Mucosa of descending colon (tissue), 3 donors: ENCODE data around the gene AKAP1. TPM values are rescaled to one million over a fixed set of nuclear protein-coding genes. Genes with fewer than 3 reads are reported as not detected.

Source experiments
- ATAC-seq: fragments of 200-7000 bp; cut with Tn5 transposase; one replicate; pipeline ENCODE4 v1.9.1; 2020; ENCODE audit warnings: mild to moderate bottlenecking, moderate library complexity
- DNase-seq, 3 donors: peaks; one replicate each; pipeline ENCODE4 v3.0.0-alpha.2; 2020
- H3K36me3 ChIP-seq: fragments of 200-600 bp; one replicate; pipeline ENCODE4 v1.8.0; 2021; ENCODE audit warnings: low read depth, mild to moderate bottlenecking
- H3K4me1 ChIP-seq: fragments of 200-600 bp; one replicate; pipeline ENCODE4 v1.8.0; 2021; ENCODE audit warnings: low read depth, mild to moderate bottlenecking
- H3K4me3 ChIP-seq: fragments of 200-600 bp; one replicate; pipeline ENCODE4 v1.8.0; 2021; ENCODE audit warnings: mild to moderate bottlenecking
- H3K9me3 ChIP-seq: fragments of 200-600 bp; one replicate; pipeline ENCODE4 v1.8.0; 2021; ENCODE audit warnings: mild to moderate bottlenecking
- CTCF ChIP-seq: fragments of 200-600 bp; IDR thresholded peaks from one replicate; pipeline ENCODE4 v1.8.0; 2022; ENCODE audit warnings: antibody characterized with exemption, mild to moderate bottlenecking
- intact Hi-C, 2 donors: fragments of 100-400 bp; cut with DNase I in 1 of 2; cut with micrococcal nuclease in 1 of 2; formaldehyde crosslinking; loops; one replicate each; pipeline versions ENCODE4 v1.11.0 to v1.11.1; 2022; cut with DNase I, micrococcal nuclease
- total RNA-seq, 3 donors: library from RNA; stranded (reverse); fragmentation: NEBNext Ultra II Directional in 2 of 3; extraction: Animal tissue kit (Norgen Biotek cat#: 25700) in 2 of 3; gene quantifications; one replicate each; pipeline versions ENCODE4 v1.2.1 to v1.2.4, GENCODE V29; 2021 to 2023
- donor health status: DM: no; HTN: no; CAD: no; lungs with moderate emphysema.
- donor health status: DM: no; HTN: no; CAD: no.
- donor health status: DM: no; HTN: yes; CAD: no.

AKAP1 gene
- total RNA-seq, 3 donors from 2014 or later: 131 to 194 (median 155) TPM

GRCh38 chr17:57043276-57043675 lies 41.8 kb upstream of the AKAP1 start:
- Histone ChIP-seq H3K4me1 (peaks cover 12% of the 10 kb centered on the region), H3K36me3 (no peaks in the 10 kb centered on the region), H3K9me3 (no peaks in the 10 kb centered on the region), H3K4me3 (no peak overlapping the region)
- ATAC-seq: no peak
- intact Hi-C loops: no loop called here
- DNase-seq: no peak
- TF ChIP-seq CTCF: no peak

GRCh38 chr17:57044976-57045867 lies 39.8 kb upstream of the AKAP1 start:
- no peaks in the 10 kb centered on the region for H3K9me3 ChIP-seq
- intact Hi-C loops: no loop called here
- TF ChIP-seq CTCF: no peak
- peaks cover 5% of the 10 kb centered on the region for H3K4me1 ChIP-seq
- no peaks in the 10 kb centered on the region for H3K36me3 ChIP-seq
- no peak for DNase-seq
- no peak overlapping the region for H3K4me3 ChIP-seq
- ATAC-seq: no peak

DNA sequence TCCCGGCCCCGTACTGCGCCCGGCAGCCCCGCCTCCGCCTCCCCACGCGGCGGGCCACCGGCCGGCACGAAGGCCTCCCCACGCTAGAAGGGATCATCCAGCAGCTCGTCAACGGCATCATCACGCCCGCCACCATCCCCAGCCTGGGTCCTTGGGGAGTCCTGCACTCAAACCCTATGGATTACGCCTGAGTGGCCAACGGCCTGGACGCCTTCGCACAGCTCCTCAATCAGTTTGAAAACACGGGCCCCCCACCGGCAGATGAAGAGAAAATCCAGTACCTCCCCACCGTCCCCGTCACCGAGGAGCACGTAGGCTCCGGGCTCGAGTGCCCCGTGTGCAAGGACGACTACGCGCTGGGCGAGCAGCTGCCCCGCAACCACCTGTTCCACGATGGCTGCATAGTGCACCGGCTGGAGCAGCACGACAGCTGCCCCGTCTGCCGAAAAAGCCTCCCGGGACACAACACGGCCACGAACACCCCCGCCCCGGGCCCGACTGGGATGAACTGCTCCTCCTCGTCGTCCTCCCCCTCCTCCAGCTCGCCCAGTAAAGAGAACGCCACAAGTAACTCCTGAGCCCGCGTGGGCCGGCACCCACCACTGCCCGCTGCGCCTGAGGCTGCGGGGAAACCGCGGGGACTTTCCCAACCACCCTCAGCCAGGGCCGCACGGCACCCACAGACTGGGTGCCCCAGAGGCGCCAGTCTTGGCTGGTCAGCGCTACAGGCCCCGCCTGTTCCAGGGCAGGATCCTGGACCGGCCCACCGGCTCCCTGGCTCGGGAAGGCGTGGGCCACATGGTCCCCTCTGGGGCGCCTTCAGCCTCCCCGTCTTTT lies 39.0 kb upstream of the AKAP1 start:
- Histone ChIP-seq H3K4me1 (peaks cover 5% of the 10 kb centered on the region), H3K4me3 (no peak overlapping the region), H3K9me3 (no peaks in the 10 kb centered on the region), H3K36me3 (no peaks in the 10 kb centered on the region)
- intact Hi-C loops: no loop called here
- no peak for TF ChIP-seq CTCF
- ATAC-seq: peak; percentile 58
- DNase-seq: no peak

GRCh38 chr17:57046749-57047148 lies 38.3 kb upstream of the AKAP1 start:
- no peak for DNase-seq
- H3K9me3 ChIP-seq: no peaks in the 10 kb centered on the region
- no peak for TF ChIP-seq CTCF
- peaks cover 5% of the 10 kb centered on the region for H3K4me1 ChIP-seq
- intact Hi-C loops: no loop called here
- ATAC-seq: no peak
- H3K4me3 ChIP-seq: no peak overlapping the region
- no peaks in the 10 kb centered on the region for H3K36me3 ChIP-seq

GRCh38 chr17:57048096-57048495 lies 37.0 kb upstream of the AKAP1 start:
- no peak for TF ChIP-seq CTCF
- no peaks in the 10 kb centered on the region for H3K36me3 ChIP-seq
- ATAC-seq: no peak
- no peak for DNase-seq
- intact Hi-C loops: no loop called here
- peaks cover 5% of the 10 kb centered on the region for H3K4me1 ChIP-seq
- no peak overlapping the region for H3K4me3 ChIP-seq
- no peaks in the 10 kb centered on the region for H3K9me3 ChIP-seq
